HepG2 (cell line): ENCODE data around the gene CHRM5. TPM values are rescaled to one million over a fixed set of nuclear protein-coding genes. Genes with fewer than 3 reads are reported as not detected.
A peak's percentile ranks its signal among the peaks of the same experiment; 100 is the strongest.

Experiments
- ATAC-seq: fragments of 200-7000 bp; cut with Tn5 transposase; 3 replicates; pipeline ENCODE4 v1.9.1; 2020; ENCODE audit warnings: mild to moderate bottlenecking, moderate library complexity
- BruUV-seq: library from RNA; stranded (reverse); fragments of 400-500 nt; replicated peaks from 2 replicates; lab custom pipeline; 2021; lab: Mats Ljungman, UMichigan
- CTCF ChIA-PET: fragments of 300-600 bp; formaldehyde crosslinking; extraction: SDS; loops from one replicate; lab custom pipeline; 2021; ENCODE audit warnings: low total read pairs, inconsistent platforms, low intra/inter-chr PET ratio; lab: Yijun Ruan, JAX
- POLR2A ChIA-PET: fragments of 350-600 bp; sonication (Branson Sonifier 250); formaldehyde crosslinking; loops from one replicate; lab custom pipeline; 2020; ENCODE audit warnings: antibody characterized with exemption, inconsistent platforms; lab: Yijun Ruan, JAX
- DNase-seq: peaks from one replicate; pipeline ENCODE4 v3.0.0-alpha.2; 2015; ENCODE audit warnings: low spot score
- FAIRE-seq: peaks from 3 replicates; lab custom pipeline; 2011; peaks lifted over from hg19 to GRCh38; lab: Jason Lieb, UNC
- H2AFZ ChIP-seq: one replicate; pipeline ENCODE4 v1.6.1; 2011; ENCODE audit warnings: low read length, inconsistent platforms
- H3K27ac ChIP-seq: fragments of 300-600 bp; 3 replicates; pipeline ENCODE4 v1.8.0; 2011; ENCODE audit warnings: mixed run types, mild to moderate bottlenecking, mixed read lengths, low read length, inconsistent platforms; ENCODE audit not compliant: insufficient read depth; ENCODE audit errors: extremely low read length
- H3K27me3 ChIP-seq, 2 experiments: fragments of 200-600 bp in 1 of 2; 2 replicates in 1 of 2; 3 replicates in 1 of 2; pipeline versions ENCODE4 v1.6.0 to v1.8.0; 2011; ENCODE audit warnings: low read length in 2 of 2, mild to moderate bottlenecking in 2 of 2, moderate library complexity in 2 of 2, inconsistent platforms in 1 of 2; ENCODE audit not compliant: insufficient read depth in 2 of 2, control insufficient read depth in 1 of 2
- H3K36me3 ChIP-seq, 2 experiments: fragments of 200-600 bp in 1 of 2; replicated peaks in 1 of 2; 2 replicates in 1 of 2; 3 replicates in 1 of 2; pipeline versions ENCODE4 v1.5.1 to v1.8.0; 2011; ENCODE audit warnings: low read length in 2 of 2, inconsistent platforms in 1 of 2; ENCODE audit not compliant: insufficient read depth in 2 of 2, control insufficient read depth in 1 of 2
- H3K4me1 ChIP-seq: 2 replicates; pipeline ENCODE4 v1.5.1; 2012; ENCODE audit warnings: low read length, inconsistent platforms; ENCODE audit not compliant: insufficient read depth
- H3K4me2 ChIP-seq: 2 replicates; pipeline ENCODE4 v1.6.0; 2011; ENCODE audit warnings: low read depth, low read length, inconsistent platforms
- H3K4me3 ChIP-seq, 3 experiments: fragments of 200-600 bp in 1 of 3; sonication (generic), shearing (Covaris generic) in 1 of 3; replicated peaks in 1 of 3; 2 replicates each; pipeline ENCODE4 v1.5.1; 2011 to 2016; ENCODE audit warnings: low read length in 3 of 3, inconsistent platforms in 2 of 3, low read depth in 2 of 3, mild to moderate bottlenecking in 2 of 3, control low read depth in 1 of 3, mixed read lengths in 1 of 3; ENCODE audit not compliant: insufficient read depth in 1 of 3
- H3K79me2 ChIP-seq: one replicate; pipeline ENCODE4 v1.6.1; 2011; ENCODE audit warnings: low read length, inconsistent platforms; ENCODE audit not compliant: insufficient read depth
- H3K9ac ChIP-seq: 2 replicates; pipeline ENCODE4 v1.6.0; 2011; ENCODE audit warnings: mild to moderate bottlenecking, low read depth, low read length, inconsistent platforms; ENCODE audit not compliant: insufficient read depth
- H3K9me3 ChIP-seq: 2 replicates; pipeline ENCODE4 v1.5.1; 2012; ENCODE audit warnings: mild to moderate bottlenecking, low read length
- H4K20me1 ChIP-seq: 2 replicates; pipeline ENCODE4 v1.6.0; 2011; ENCODE audit warnings: inconsistent platforms, mild to moderate bottlenecking, low read length, moderate library complexity; ENCODE audit not compliant: insufficient read depth
- CREB1 ChIP-seq, 2 experiments: fragments of 450-650 bp in 1 of 2; IDR thresholded peaks; 2 replicates each; pipeline ENCODE4 v1.6.1; 2016 to 2017; ENCODE audit warnings: control low read depth in 1 of 2, mild to moderate bottlenecking in 1 of 2, missing compliant biosample characterization in 1 of 2, missing genetic modification characterization in 1 of 2
- NONO ChIP-seq, 2 experiments: fragments of 450-650 bp in 1 of 2; sonication (generic) in 1 of 2; formaldehyde crosslinking in 1 of 2; IDR thresholded peaks in 1 of 2; conservative IDR thresholded peaks in 1 of 2; 2 replicates each; pipeline versions ENCODE4 v1.6.1 to v1.8.0; 2017 to 2022; ENCODE audit warnings: mild to moderate bottlenecking in 1 of 2, missing genetic modification reagents in 1 of 2, moderate library complexity in 1 of 2
- RFX3 ChIP-seq: IDR thresholded peaks from 2 replicates; pipeline ENCODE4 v1.6.1; 2016; ENCODE audit warnings: missing biosample characterization, missing genetic modification reagents
- SMC3 ChIP-seq: IDR thresholded peaks from 2 replicates; pipeline ENCODE4 v1.6.1; 2011; ENCODE audit warnings: low read length, improper control_type of control experiment
- STAG1 ChIP-seq: sonication (generic); formaldehyde crosslinking; IDR thresholded peaks from 2 replicates; pipeline ENCODE4 v1.4.0; 2020; ENCODE audit warnings: missing genetic modification reagents
- THAP11 ChIP-seq: IDR thresholded peaks from 2 replicates; pipeline ENCODE4 v1.6.1; 2016; ENCODE audit warnings: missing biosample characterization, missing genetic modification reagents
- ZNF24 ChIP-seq: fragments of 450-650 bp; IDR thresholded peaks from 2 replicates; pipeline ENCODE4 v1.6.1; 2017; ENCODE audit warnings: antibody characterized with exemption, mild to moderate bottlenecking
- ZNF558 ChIP-seq: sonication (generic); formaldehyde crosslinking; IDR thresholded peaks from 2 replicates; pipeline ENCODE4 v1.9.0; 2022; ENCODE audit warnings: mild to moderate bottlenecking, missing genetic modification reagents, borderline replicate concordance
- ZNF768 ChIP-seq: sonication (generic); formaldehyde crosslinking; IDR thresholded peaks from 2 replicates; pipeline ENCODE4 v1.4.0; 2020; ENCODE audit warnings: missing genetic modification reagents
- WGBS: methylation state at CpG from one replicate; pipeline ENCODE4 v1.1.6; 2017; ENCODE audit warnings: low lambda C conversion rate; 5-methylcytosine and 5-hydroxymethylcytosine counted together
- in situ Hi-C: cut with HindIII; loops from 2 replicates; pipeline ENCODE4 v1.10.0; 2017; ENCODE audit warnings: low pct_unique_long_range_greater_than_20kb; ENCODE audit not compliant: extremely low pct_ligation_motif_present
- intact Hi-C: fragments of 100-400 bp; cut with micrococcal nuclease; formaldehyde crosslinking; loops from one replicate; pipeline ENCODE4 v1.10.0; 2022; ENCODE audit not compliant: unreplicated experiment
- polyA plus RNA-seq, 8 experiments: library from polyadenylated mRNA; depleted of rRNA in 3 of 8; stranded (reverse) in 7 of 8; unstranded in 1 of 8; fragments of >200 nt; fragmentation: Illumina TruSeq in 4 of 8; extraction: Trizol in 4 of 8; gene quantifications; 2 replicates each; pipeline versions ENCODE4 v1.2.1 to v1.2.3, GENCODE V29; 2011 to 2016; ENCODE audit warnings: low read depth in 4 of 8, missing spikeins in 1 of 8, mixed read lengths in 1 of 8; ENCODE audit not compliant: insufficient read depth in 1 of 8
- total RNA-seq, 5 experiments: library from RNA; depleted of rRNA; stranded (reverse); fragments of >200 nt; fragmentation: Illumina TruSeq; extraction: Trizol; gene quantifications; 2 replicates each; pipeline ENCODE4 v1.2.3, GENCODE V29; 2016; ENCODE audit warnings: low read depth in 1 of 5
- TF ChIP-seq, protein P1 (sequence below): sonication (generic); formaldehyde crosslinking; IDR thresholded peaks from 2 replicates; pipeline ENCODE4 v1.5.0; 2020; ENCODE audit warnings: mild to moderate bottlenecking, missing genetic modification reagents, moderate library complexity

CHRM5 gene
- total and polyA plus RNA-seq, 2 of the 13 experiments (the other 11 are each of a cell fraction or from before 2014, with no cell fraction given): not detected

DNA sequence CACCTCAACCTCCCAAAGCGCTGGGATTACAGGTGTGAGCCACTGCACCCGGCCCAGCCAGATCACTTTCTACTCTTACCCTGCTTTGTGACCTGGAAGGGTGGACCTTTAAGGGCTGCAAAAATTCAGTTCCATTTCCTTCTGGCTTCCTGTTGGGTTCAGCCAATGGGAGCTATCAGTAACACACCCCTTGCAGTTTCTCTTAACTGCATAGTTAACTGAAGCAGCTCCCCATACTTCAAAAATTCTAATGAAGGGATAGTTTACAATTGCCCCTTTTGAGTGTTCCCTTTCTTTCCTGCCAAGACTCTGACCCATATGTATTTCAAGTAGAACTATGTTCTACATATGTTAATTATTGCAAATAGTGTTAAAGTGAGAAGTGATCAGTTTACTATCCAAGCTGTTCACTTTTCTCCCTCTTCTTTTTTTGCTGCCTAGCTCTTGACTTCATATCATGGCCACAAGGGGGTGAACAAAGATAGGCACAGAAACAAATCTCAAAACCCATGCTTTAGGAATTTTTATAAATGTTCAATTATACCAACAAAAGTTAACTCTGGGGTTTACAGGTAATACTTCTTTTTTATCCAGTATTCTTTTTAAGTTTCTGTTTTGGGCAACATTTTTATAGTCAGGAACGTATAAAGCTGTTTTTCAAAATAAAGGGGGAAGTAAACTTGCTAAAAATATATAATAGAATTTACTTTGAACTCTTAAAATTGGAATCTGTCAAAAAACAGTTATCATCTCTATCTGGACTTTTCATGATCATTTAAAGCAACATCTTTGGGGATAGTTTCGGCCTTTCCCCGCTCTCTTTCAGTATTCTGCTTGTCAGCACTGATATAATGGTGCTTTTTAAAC is 141.7 kb downstream of the CHRM5 start:
- Histone ChIP-seq H3K27ac (no peak overlapping the region), H2AFZ (no peak overlapping the region), H3K36me3 (no peaks in the 10 kb centered on the region), H3K9ac (no peak overlapping the region), H3K4me1 (peaks cover 14% of the 10 kb centered on the region), H3K9me3 (no peaks in the 10 kb centered on the region), H3K4me3 (no peak overlapping the region), H4K20me1 (no peaks in the 10 kb centered on the region), H3K27me3 (no peaks in the 10 kb centered on the region), H3K79me2 (no peaks in the 10 kb centered on the region), H3K4me2 (peak overlapping the region; percentile 61)
- DNase-seq (peak; percentile 45), FAIRE-seq (no peak), ATAC-seq (peak; percentile 78)
- intact Hi-C loops (loop anchor here (1.0 to 10.0 kb wide), 2 partner anchors 100 to 235 kb away; partner anchors contain the start of genes KATNBL1, NOP10 and NUTM1), in situ Hi-C loops (loop anchor here (5.0 kb wide), 1 partner anchor 102 kb away; the partner anchor contains the start of gene KATNBL1)
- CTCF ChIA-PET: interaction anchor here (1.4 to 3.1 kb wide), 2 partner anchors 48 to 100 kb away, joined by 5 to 39 read pairs; partner anchors contain the start of gene KATNBL1
- 26% methylated on average over 5 of the region's 5 CpGs for WGBS
- POLR2A ChIA-PET: interaction anchor here (1.5 kb wide), 2 partner anchors 8 to 100 kb away, joined by 6 to 17 read pairs; partner anchors contain the start of genes EMC7, KATNBL1 and PGBD4
- BruUV-seq: no TSS peak
- TF ChIP-seq STAG1 (CRISPR knock-in tag) (peak; percentile 81), RFX3 (CRISPR knock-in tag) (no peak), THAP11 (no peak), ZNF768 (CRISPR knock-in tag) (no peak), NONO (IDR thresholded peaks at IDR 0.05) (no peak), NONO (CRISPR knock-in tag; conservative IDR thresholded peaks at IDR 0.05) (no peak), SMC3 (peak; percentile 59), ZNF558 (CRISPR knock-in tag) (no peak), CREB1 (IDR thresholded peaks at IDR 0.05) (no peak), CREB1 (CRISPR knock-in tag; IDR thresholded peaks at IDR 0.05) (no peak), ZNF24 (no peak)
- TF ChIP-seq, protein P1, sequence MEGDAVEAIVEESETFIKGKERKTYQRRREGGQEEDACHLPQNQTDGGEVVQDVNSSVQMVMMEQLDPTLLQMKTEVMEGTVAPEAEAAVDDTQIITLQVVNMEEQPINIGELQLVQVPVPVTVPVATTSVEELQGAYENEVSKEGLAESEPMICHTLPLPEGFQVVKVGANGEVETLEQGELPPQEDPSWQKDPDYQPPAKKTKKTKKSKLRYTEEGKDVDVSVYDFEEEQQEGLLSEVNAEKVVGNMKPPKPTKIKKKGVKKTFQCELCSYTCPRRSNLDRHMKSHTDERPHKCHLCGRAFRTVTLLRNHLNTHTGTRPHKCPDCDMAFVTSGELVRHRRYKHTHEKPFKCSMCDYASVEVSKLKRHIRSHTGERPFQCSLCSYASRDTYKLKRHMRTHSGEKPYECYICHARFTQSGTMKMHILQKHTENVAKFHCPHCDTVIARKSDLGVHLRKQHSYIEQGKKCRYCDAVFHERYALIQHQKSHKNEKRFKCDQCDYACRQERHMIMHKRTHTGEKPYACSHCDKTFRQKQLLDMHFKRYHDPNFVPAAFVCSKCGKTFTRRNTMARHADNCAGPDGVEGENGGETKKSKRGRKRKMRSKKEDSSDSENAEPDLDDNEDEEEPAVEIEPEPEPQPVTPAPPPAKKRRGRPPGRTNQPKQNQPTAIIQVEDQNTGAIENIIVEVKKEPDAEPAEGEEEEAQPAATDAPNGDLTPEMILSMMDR (CRISPR knock-in tag): peak; percentile 68
